Ovary (tissue), 3 donors: ENCODE data around the gene SMLR1.

Experiments used
- EP300 ChIP-seq: sonication (generic); formaldehyde crosslinking; IDR thresholded peaks from one replicate; pipeline ENCODE4 v1.6.1; 2017; ENCODE audit warnings: antibody characterized with exemption
- POLR2A ChIP-seq: fragments of 450-650 bp; IDR thresholded peaks from one replicate; pipeline ENCODE4 v1.6.1; 2017; ENCODE audit warnings: antibody characterized with exemption, mild to moderate bottlenecking, moderate library complexity
- TF ChIP-seq, protein P1 (sequence below), 3 donors: fragments of 450-650 bp in 2 of 3; fragments of 200-600 bp in 1 of 3; IDR thresholded peaks; one replicate each; pipeline versions ENCODE4 v1.5.1 to v1.8.0; 2016 to 2022; ENCODE audit warnings: antibody characterized with exemption in 3 of 3, mild to moderate bottlenecking in 1 of 3
- donor health status: DM: no; HTN: no; CAD: no.

DNA sequence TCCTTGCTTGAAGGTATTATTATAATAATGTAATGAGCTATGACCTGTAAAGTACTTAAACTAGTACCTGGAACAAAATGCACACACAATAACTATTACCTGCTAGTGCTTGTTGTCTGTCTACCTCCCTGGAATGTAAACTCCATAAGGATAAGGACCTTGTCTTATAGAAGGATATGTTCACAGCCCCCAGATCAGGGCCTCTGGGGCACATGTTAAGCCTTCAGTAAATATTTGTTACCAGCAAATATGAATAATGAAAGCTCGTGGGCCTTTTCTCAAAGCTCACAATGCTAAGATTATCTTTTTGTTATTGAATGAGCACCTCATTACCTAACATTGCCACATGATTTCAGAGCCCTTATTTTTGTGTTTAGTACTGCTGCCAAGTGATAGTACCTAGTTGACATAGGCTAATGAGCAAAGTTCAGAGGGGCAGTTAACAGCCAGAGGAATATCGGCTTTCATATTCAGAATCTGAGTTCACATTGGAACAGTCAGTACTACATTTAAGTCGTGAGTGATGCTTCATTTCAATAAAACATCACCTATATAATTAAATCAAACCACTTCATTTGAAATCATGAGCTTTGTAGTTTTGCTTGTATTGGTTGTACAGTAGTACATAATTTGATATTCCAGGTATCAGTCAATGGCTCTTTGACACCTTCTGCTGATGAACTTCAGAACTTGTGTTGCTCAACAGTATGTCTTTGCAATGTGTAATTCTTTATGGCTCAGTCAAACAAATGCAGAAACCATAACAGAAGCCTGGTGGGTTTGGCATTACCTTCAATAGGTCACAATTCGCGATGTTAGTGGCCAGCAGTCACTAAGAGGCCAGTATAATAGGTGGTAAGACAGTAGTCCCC is 11.8 kb upstream of the SMLR1 start:
- TF ChIP-seq, protein P1, sequence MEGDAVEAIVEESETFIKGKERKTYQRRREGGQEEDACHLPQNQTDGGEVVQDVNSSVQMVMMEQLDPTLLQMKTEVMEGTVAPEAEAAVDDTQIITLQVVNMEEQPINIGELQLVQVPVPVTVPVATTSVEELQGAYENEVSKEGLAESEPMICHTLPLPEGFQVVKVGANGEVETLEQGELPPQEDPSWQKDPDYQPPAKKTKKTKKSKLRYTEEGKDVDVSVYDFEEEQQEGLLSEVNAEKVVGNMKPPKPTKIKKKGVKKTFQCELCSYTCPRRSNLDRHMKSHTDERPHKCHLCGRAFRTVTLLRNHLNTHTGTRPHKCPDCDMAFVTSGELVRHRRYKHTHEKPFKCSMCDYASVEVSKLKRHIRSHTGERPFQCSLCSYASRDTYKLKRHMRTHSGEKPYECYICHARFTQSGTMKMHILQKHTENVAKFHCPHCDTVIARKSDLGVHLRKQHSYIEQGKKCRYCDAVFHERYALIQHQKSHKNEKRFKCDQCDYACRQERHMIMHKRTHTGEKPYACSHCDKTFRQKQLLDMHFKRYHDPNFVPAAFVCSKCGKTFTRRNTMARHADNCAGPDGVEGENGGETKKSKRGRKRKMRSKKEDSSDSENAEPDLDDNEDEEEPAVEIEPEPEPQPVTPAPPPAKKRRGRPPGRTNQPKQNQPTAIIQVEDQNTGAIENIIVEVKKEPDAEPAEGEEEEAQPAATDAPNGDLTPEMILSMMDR (IDR thresholded peaks at IDR 0.05) = no peak
- TF ChIP-seq POLR2A (no peak), EP300 (no peak)
